Sciatic nerve (tissue), 2 donors: ENCODE data around the gene RBM4. TPM values are rescaled to one million over a fixed set of nuclear protein-coding genes. Genes with fewer than 3 reads are reported as not detected.
A peak's percentile ranks its signal among the peaks of the same experiment; 100 is the strongest.
"Not testable (repeated sequence)": the region's sequence is repeated elsewhere in the genome, so short reads cannot be mapped to it uniquely, and the experiment has no call there.

Experiments used
- ATAC-seq: fragments of 200-7000 bp; cut with Tn5 transposase; one replicate; pipeline ENCODE4 v1.9.1; 2020; ENCODE audit warnings: mild to moderate bottlenecking, moderate library complexity
- DNase-seq: peaks from one replicate; pipeline ENCODE4 v3.0.0-alpha.2; 2020; ENCODE audit warnings: low spot score
- intact Hi-C: fragments of 100-400 bp; cut with DNase I; formaldehyde crosslinking; loops from one replicate; pipeline ENCODE4 v1.14.2; 2022
- total RNA-seq: library from RNA; stranded (reverse); fragmentation: NEBNext Ultra II Directional; extraction: Animal tissue kit (Norgen Biotek cat#: 25700); gene quantifications from one replicate; pipeline ENCODE4 v1.2.1, GENCODE V29; 2021
- donor health status: DM: no; HTN: no; CAD: no.
- donor health status: DM: no; HTN: no; CAD: no.

RBM4 gene
- total RNA-seq = 88.6 TPM

- intact Hi-C loops = no loop called here
- ATAC-seq = peak; percentile 98
- DNase-seq = peak; percentile 97
These were observed at the start of gene RBM4 for GRCh38 chr11:66638177-66639065. TSS of gene RBM4 (plus strand) at chr11:66638703. CDS start at chr11:66639712, 1,009 bp downstream.

- intact Hi-C loops, ATAC-seq, DNase-seq: not testable (repeated sequence)
These were observed 49.2 kb upstream of the RBM4 start for GRCh38 chr11:66589315-66589714.

- ATAC-seq (no peak), DNase-seq (no peak)
- intact Hi-C loops = no loop called here
These were observed 48.4 kb upstream of the RBM4 start for GRCh38 chr11:66589996-66590675.

GRCh38 chr11:66591175-66591574 is 47.3 kb upstream of the RBM4 start:
- DNase-seq = no peak
- ATAC-seq = no peak
- intact Hi-C loops = no loop called here

GRCh38 chr11:66592457-66593302 is 45.8 kb upstream of the RBM4 start, which contains the start of the genes CCDC87 and CCS:
TSS of gene CCDC87 (minus strand) at chr11:66593063. CDS start at chr11:66593015, 48 bp downstream.
TSS of gene CCS (plus strand) at chr11:66593185. CDS start at chr11:66593262, 77 bp downstream.
- intact Hi-C loops = no loop called here
- ATAC-seq (peak; percentile 99), DNase-seq (peak; percentile 99)

- intact Hi-C loops = no loop called here
- ATAC-seq = no peak
- DNase-seq = no peak
These were observed 45.2 kb upstream of the RBM4 start for GRCh38 chr11:66593303-66593635.

- DNase-seq (no peak), ATAC-seq (no peak)
- intact Hi-C loops = no loop called here
These were observed 44.9 kb upstream of the RBM4 start for GRCh38 chr11:66593650-66594049.

- ATAC-seq (peak; percentile 19), DNase-seq (no peak)
- intact Hi-C loops = no loop called here
These were observed 43.1 kb upstream of the RBM4 start for GRCh38 chr11:66595245-66595904.

GRCh38 chr11:66598993-66599392 is 39.5 kb upstream of the RBM4 start:
- ATAC-seq (no peak), DNase-seq (no peak)
- intact Hi-C loops = no loop called here

- no peak for ATAC-seq
- DNase-seq = no peak
- intact Hi-C loops = no loop called here
These were observed 38.3 kb upstream of the RBM4 start for GRCh38 chr11:66600219-66600618.

GRCh38 chr11:66600631-66601233 is 37.8 kb upstream of the RBM4 start:
- intact Hi-C loops = no loop called here
- DNase-seq (no peak), ATAC-seq (peak; percentile 63)

- ATAC-seq (no peak), DNase-seq (no peak)
- intact Hi-C loops = no loop called here
These were observed 35.4 kb upstream of the RBM4 start for GRCh38 chr11:66603072-66603471.

GRCh38 chr11:66604155-66604554 is 34.3 kb upstream of the RBM4 start:
- intact Hi-C loops = no loop called here
- ATAC-seq (no peak), DNase-seq (no peak)

- DNase-seq, intact Hi-C loops, ATAC-seq: not testable (repeated sequence)
These were observed 31.9 kb upstream of the RBM4 start for GRCh38 chr11:66606608-66607007.

GRCh38 chr11:66607126-66607834 is 31.2 kb upstream of the RBM4 start:
- peak; percentile 95 for ATAC-seq
- peak; percentile 84 for DNase-seq
- intact Hi-C loops = no loop called here

- DNase-seq (no peak), ATAC-seq (no peak)
- intact Hi-C loops = no loop called here
These were observed 28.5 kb upstream of the RBM4 start for GRCh38 chr11:66609721-66610617.

GRCh38 chr11:66612458-66612857 is 26.0 kb upstream of the RBM4 start:
- ATAC-seq (no peak), DNase-seq (no peak)
- intact Hi-C loops = no loop called here
